Measurements from ENCODE around the gene PTBP1. TPM values are rescaled to one million over a fixed set of nuclear protein-coding genes. Genes with fewer than 3 reads are reported as not detected.

The PTBP1 gene
- total and polyA plus RNA-seq, 2 donors (not counting 1 experiment from before 2014, with no cell fraction given): 137 to 309 TPM

GRCh38 chr19:749811-750210 is 47.4 kb upstream of the PTBP1 start:
- no peak overlapping the region for H3K9ac ChIP-seq (ENCODE audit: low read length)
- H3K4me2 ChIP-seq (replicated peaks; ENCODE audit: low read depth, low read length, poor library complexity, severe bottlenecking): no peak overlapping the region
- Mint-ChIP-seq H3K4me1 (no peaks in the 10 kb centered on the region), H3K27me3 (no peaks in the 10 kb centered on the region), H3K4me3 (no peak overlapping the region), H3K9me3 (ENCODE audit: insufficient read depth) (no peaks in the 10 kb centered on the region), H3K27ac (no peak overlapping the region)
- POLR2A ChIA-PET: no interaction called here
- H2AFZ ChIP-seq (ENCODE audit: insufficient read depth, low read depth, low read length, poor library complexity, severe bottlenecking): no peak overlapping the region
- DNase-seq: no peak
- CTCF ChIA-PET: no interaction called here
- ATAC-seq (ENCODE audit: low read depth): no peak
- no peaks in the 10 kb centered on the region for H3K79me2 ChIP-seq (ENCODE audit: control insufficient read depth, insufficient read depth, low read length)
- peaks cover 0 to 4% (median 0%) of the 10 kb centered on the region in 4 experiments for H3K27me3 ChIP-seq (replicated peaks in 1 of 4; ENCODE audit: control extremely low read depth in 1 of 4, control insufficient read depth in 3 of 4, insufficient read depth in 4 of 4, low read length in 3 of 4)
- H3K9me3 ChIP-seq (ENCODE audit: control extremely low read depth in 1 of 3, control insufficient read depth in 2 of 3, insufficient read depth in 1 of 3, low read length in 2 of 3): peaks cover 0 to 29% (median 7%) of the 10 kb centered on the region in 3 donors
- 88% methylated on average over 6 of the region's 14 CpGs for WGBS (ENCODE audit: insufficient coverage)
- no peaks in the 10 kb centered on the region for H4K20me1 ChIP-seq (ENCODE audit: control insufficient read depth, insufficient read depth, low read length, poor library complexity, severe bottlenecking)
- no peak overlapping the region for H3K27ac ChIP-seq (ENCODE audit: low read length in 2 of 2)
- no peaks in the 10 kb centered on the region for H3K4me1 ChIP-seq (ENCODE audit: control insufficient read depth in 2 of 2, insufficient read depth in 2 of 2, low read length in 2 of 2)
- no peaks in the 10 kb centered on the region for H3K36me3 ChIP-seq (replicated peaks in 1 of 2; ENCODE audit: control extremely low read depth in 1 of 2, control insufficient read depth in 1 of 2, extremely low read depth in 1 of 2, insufficient read depth in 2 of 2, low read length in 1 of 2)
- intact Hi-C loops (cut with micrococcal nuclease): no loop called here
- TF ChIP-seq EZH2 (IDR thresholded peaks at IDR 0.05; ENCODE audit: borderline replicate concordance, insufficient read depth, low read depth, low read length, poor library complexity, severe bottlenecking) (no peak), CTCF (IDR thresholded peaks at IDR 0.05) (no peak)
- no peak overlapping the region for H3K4me3 ChIP-seq (ENCODE audit: control extremely low read depth in 1 of 5, extremely low read depth in 1 of 5, insufficient read depth in 1 of 5, low read depth in 2 of 5, low read length in 4 of 5)

GRCh38 chr19:750640-751423 is 46.4 kb upstream of the PTBP1 start, which contains the start of gene MISP:
Gene MISP, plus strand, starts transcription at chr19:751112. Its CDS starts 5,835 bp downstream, at chr19:756947.
- Histone ChIP-seq H3K9me3 (ENCODE audit: control extremely low read depth in 1 of 3, control insufficient read depth in 2 of 3, insufficient read depth in 1 of 3, low read length in 2 of 3) (peaks cover 0 to 27% (median 7%) of the 10 kb centered on the region in 3 donors), H3K4me1 (ENCODE audit: control insufficient read depth in 2 of 2, insufficient read depth in 2 of 2, low read length in 2 of 2) (no peaks in the 10 kb centered on the region), H3K36me3 (replicated peaks in 1 of 2; ENCODE audit: control extremely low read depth in 1 of 2, control insufficient read depth in 1 of 2, extremely low read depth in 1 of 2, insufficient read depth in 2 of 2, low read length in 1 of 2) (no peaks in the 10 kb centered on the region), H3K4me3 (ENCODE audit: control extremely low read depth in 1 of 5, extremely low read depth in 1 of 5, insufficient read depth in 1 of 5, low read depth in 2 of 5, low read length in 4 of 5) (no peak within 1 kb of the TSS), H3K79me2 (ENCODE audit: control insufficient read depth, insufficient read depth, low read length) (no peaks in the 10 kb centered on the region), H3K27ac (ENCODE audit: low read length in 2 of 2) (no peak within 1 kb of the TSS), H3K9ac (ENCODE audit: low read length) (no peak within 1 kb of the TSS), H4K20me1 (ENCODE audit: control insufficient read depth, insufficient read depth, low read length, poor library complexity, severe bottlenecking) (no peaks in the 10 kb centered on the region), H3K4me2 (replicated peaks; ENCODE audit: low read depth, low read length, poor library complexity, severe bottlenecking) (no peak within 1 kb of the TSS), H2AFZ (ENCODE audit: insufficient read depth, low read depth, low read length, poor library complexity, severe bottlenecking) (no peak within 1 kb of the TSS), H3K27me3 (replicated peaks in 1 of 4; ENCODE audit: control extremely low read depth in 1 of 4, control insufficient read depth in 3 of 4, insufficient read depth in 4 of 4, low read length in 3 of 4) (peaks cover 0 to 4% (median 0%) of the 10 kb centered on the region in 4 experiments)
- 81% methylated on average over 27 of the region's 31 CpGs for WGBS (ENCODE audit: insufficient coverage)
- no peak within 1 kb of the TSS for H3K27ac Mint-ChIP-seq
- H3K4me1 Mint-ChIP-seq: no peaks in the 10 kb centered on the region
- TF ChIP-seq EZH2 (IDR thresholded peaks at IDR 0.05; ENCODE audit: borderline replicate concordance, insufficient read depth, low read depth, low read length, poor library complexity, severe bottlenecking): no peak
- no peak for TF ChIP-seq CTCF (IDR thresholded peaks at IDR 0.05)
- ChIA-PET CTCF (no interaction called here), POLR2A (no interaction called here)
- no peaks in the 10 kb centered on the region for H3K27me3 Mint-ChIP-seq
- DNase-seq (no peak), ATAC-seq (ENCODE audit: low read depth) (no peak)
- H3K9me3 Mint-ChIP-seq (ENCODE audit: insufficient read depth): no peaks in the 10 kb centered on the region
- intact Hi-C loops (cut with micrococcal nuclease): no loop called here
- no peak within 1 kb of the TSS for H3K4me3 Mint-ChIP-seq

Data from B cell (primary cell).